Kidney (tissue), 14 donors: Measurements from ENCODE around the gene SLC12A5. TPM values are rescaled to one million over a fixed set of nuclear protein-coding genes. Genes with fewer than 3 reads are reported as not detected.

Experiments
- DNase-seq, 5 donors: peaks; one replicate each; pipeline ENCODE4 v3.0.0-alpha.2; 2013 to 2020
- FAIRE-seq: peaks from 2 replicates; lab custom pipeline; 2012; peaks lifted over from hg19 to GRCh38; lab: Jason Lieb, UNC
- H3K27ac ChIP-seq, 2 donors: one replicate each; pipeline ENCODE4 v1.7.0; 2013; ENCODE audit warnings: low read depth in 2 of 2, low read length in 2 of 2, inconsistent platforms in 1 of 2
- H3K27me3 ChIP-seq: one replicate; pipeline ENCODE4 v1.7.1; 2013; ENCODE audit warnings: low read length, inconsistent platforms; ENCODE audit not compliant: control insufficient read depth, insufficient read depth
- H3K36me3 ChIP-seq, 3 donors: one replicate each; pipeline versions ENCODE4 v1.7.0 to v1.7.1; 2013; ENCODE audit warnings: low read length in 3 of 3, control low read depth in 1 of 3, inconsistent platforms in 1 of 3; ENCODE audit not compliant: insufficient read depth in 3 of 3, control insufficient read depth in 2 of 3
- H3K4me1 ChIP-seq, 3 donors: one replicate each; pipeline versions ENCODE4 v1.7.0 to v1.7.1; 2013; ENCODE audit warnings: low read length in 3 of 3, inconsistent platforms in 1 of 3, low read depth in 1 of 3; ENCODE audit not compliant: control insufficient read depth in 2 of 3, insufficient read depth in 2 of 3
- H3K4me3 ChIP-seq, 3 donors: one replicate each; pipeline versions ENCODE4 v1.7.0 to v1.8.1; 2013; ENCODE audit warnings: low read length in 3 of 3, control low read depth in 1 of 3, inconsistent platforms in 1 of 3
- H3K9ac ChIP-seq, 3 donors: one replicate each; pipeline versions ENCODE4 v1.7.0 to v1.7.1; 2013; ENCODE audit warnings: low read length in 3 of 3, control low read depth in 1 of 3, inconsistent platforms in 1 of 3
- H3K9me3 ChIP-seq, 3 donors: one replicate each; pipeline versions ENCODE4 v1.7.0 to v1.7.1; 2013; ENCODE audit warnings: low read length in 3 of 3, control low read depth in 1 of 3, inconsistent platforms in 1 of 3; ENCODE audit not compliant: control insufficient read depth in 2 of 3, insufficient read depth in 1 of 3
- CTCF ChIP-seq: IDR thresholded peaks from 3 replicates; pipeline ENCODE4 v1.5.1; 2012; ENCODE audit warnings: mild to moderate bottlenecking, moderate library complexity, borderline replicate concordance; ENCODE audit not compliant: insufficient read depth; ENCODE audit errors: extremely low read depth
- intact Hi-C: fragments of 100-400 bp; cut with DNase I; formaldehyde crosslinking; loops from one replicate; pipeline ENCODE4 v1.11.1; 2022
- polyA plus RNA-seq: library from polyadenylated mRNA; stranded (reverse); fragments of 350-450 nt; fragmentation: Illumina TruSeq; extraction: RNeasy Lipid Tissue Mini Kit (QIAGEN cat#74804); gene quantifications from one replicate; pipeline ENCODE4 v1.2.3, GENCODE V29; 2014; ENCODE audit warnings: low read depth, low replicate concordance; ENCODE audit not compliant: insufficient read depth
- total RNA-seq: library from RNA; stranded (reverse); fragmentation: NEBNext Ultra II Directional; extraction: Animal tissue kit (Norgen Biotek cat#: 25700); gene quantifications from one replicate; pipeline ENCODE4 v1.2.1, GENCODE V29; 2021
- donor health status: control.
- donor health status: control.
- donor health status: control.
- donor health status: control.
- donor health status: control.
- donor health status: DM: yes; HTN: yes; CAD: no.
- donor health status: Normal renal cell carcinoma (clear cell type).

SLC12A5 gene
- total and polyA plus RNA-seq, 2 donors from 2014 or later: 2.0 to 2.5 TPM

- FAIRE-seq (no peak), DNase-seq (no peak)
- no peak for TF ChIP-seq CTCF
- no peaks in the 10 kb centered on the region for H3K9me3 ChIP-seq
- H3K4me1 ChIP-seq: no peaks in the 10 kb centered on the region
- H3K27me3 ChIP-seq: no peaks in the 10 kb centered on the region
- intact Hi-C loops: no loop called here
- H3K36me3 ChIP-seq: peaks cover 11 to 41% (median 29%) of the 10 kb centered on the region in 3 donors
- H3K4me3 ChIP-seq: no peak overlapping the region
- H3K9ac ChIP-seq: no peak overlapping the region
- H3K27ac ChIP-seq: no peak overlapping the region
Observed at GRCh38 chr20:46071573-46071972, 42.6 kb downstream of the SLC12A5 start.

GRCh38 chr20:46073024-46073423, 44.0 kb downstream of the SLC12A5 start:
- FAIRE-seq: no peak
- no peak for DNase-seq
- intact Hi-C loops: no loop called here

GRCh38 chr20:46073443-46073842, 44.4 kb downstream of the SLC12A5 start:
- Histone ChIP-seq H3K36me3 (peaks cover 8 to 35% (median 29%) of the 10 kb centered on the region in 3 donors), H3K4me3 (no peak overlapping the region), H3K27ac (no peak overlapping the region), H3K9me3 (no peaks in the 10 kb centered on the region), H3K9ac (no peak overlapping the region), H3K4me1 (no peaks in the 10 kb centered on the region), H3K27me3 (no peaks in the 10 kb centered on the region)
- intact Hi-C loops: no loop called here
- no peak for TF ChIP-seq CTCF
- FAIRE-seq: no peak
- DNase-seq: no peak

More at GRCh38 chr20:46073024-46073423, 44.0 kb downstream of the SLC12A5 start:
- Histone ChIP-seq H3K36me3 (peaks cover 5 to 35% (median 29%) of the 10 kb centered on the region in 3 donors), H3K9ac (no peak overlapping the region), H3K4me1 (no peaks in the 10 kb centered on the region), H3K27me3 (no peaks in the 10 kb centered on the region), H3K9me3 (no peaks in the 10 kb centered on the region), H3K27ac (no peak overlapping the region), H3K4me3 (no peak overlapping the region)
- no peak for TF ChIP-seq CTCF

GRCh38 chr20:46074006-46074405, 45.0 kb downstream of the SLC12A5 start:
- Histone ChIP-seq H3K9me3 (no peaks in the 10 kb centered on the region), H3K4me1 (no peaks in the 10 kb centered on the region), H3K27ac (no peak overlapping the region), H3K4me3 (no peak overlapping the region), H3K27me3 (no peaks in the 10 kb centered on the region), H3K36me3 (peaks cover 8 to 37% (median 32%) of the 10 kb centered on the region in 3 donors), H3K9ac (no peak overlapping the region)
- FAIRE-seq (no peak), DNase-seq (no peak)
- intact Hi-C loops: no loop called here
- TF ChIP-seq CTCF: no peak
